Sigmoid colon (tissue), 4 donors: ENCODE results near the gene LHFPL6.

Experiments used
- CTCF ChIP-seq, 4 experiments: fragments of 450-650 bp in 3 of 4; fragments of 200-600 bp in 1 of 4; IDR thresholded peaks; one replicate each; pipeline ENCODE4 v1.5.1; 2016 to 2019; ENCODE audit warnings: antibody characterized with exemption in 4 of 4, mild to moderate bottlenecking in 3 of 4, moderate library complexity in 2 of 4
- EP300 ChIP-seq, 4 donors: sonication (generic); formaldehyde crosslinking; IDR thresholded peaks; one replicate each; pipeline ENCODE4 v1.6.1; 2017; ENCODE audit warnings: antibody characterized with exemption in 4 of 4

GRCh38 chr13:39329182-39329639 is 273.8 kb downstream of the LHFPL6 start:
- TF ChIP-seq EP300 (IDR thresholded peaks at IDR 0.05) = no peak
- no peak for TF ChIP-seq CTCF (IDR thresholded peaks at IDR 0.05)
